ENCODE data around the gene CARD16.

DNA sequence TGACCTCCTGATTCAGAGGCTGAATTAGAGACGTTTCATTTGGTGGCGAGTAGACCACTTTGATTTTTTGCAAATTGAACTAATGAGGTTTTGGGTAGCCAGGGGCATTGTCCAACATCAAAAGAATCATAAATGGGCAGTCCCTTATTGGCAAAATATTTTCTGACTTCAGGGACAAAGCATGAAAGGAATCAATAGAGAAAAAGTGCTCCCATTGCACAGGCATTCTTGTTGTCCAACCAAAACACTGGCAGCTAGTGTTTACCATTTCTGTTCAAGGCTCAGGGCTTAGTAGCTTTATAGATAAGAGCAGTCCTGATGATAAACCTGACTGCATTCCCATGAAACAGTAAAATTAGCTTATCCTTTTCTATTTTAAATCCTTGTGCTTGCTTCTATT, 6.4 kb upstream of the CARD16 start:
- TF ChIP-seq EZH2 (IDR thresholded peaks at IDR 0.05; ENCODE audit: borderline replicate concordance) (no peak), EZH2phosphoT487 (IDR thresholded peaks at IDR 0.05; ENCODE audit: low read depth, severe bottlenecking, unreplicated experiment) (no peak)

All from hepatocyte (in vitro differentiated cells).